ENCODE data around the gene CDH16. TPM values are rescaled to one million over a fixed set of nuclear protein-coding genes. Genes with fewer than 3 reads are reported as not detected.
"Not testable (repeated sequence)": the region's sequence is repeated elsewhere in the genome, so short reads cannot be mapped to it uniquely, and the experiment has no call there.

CDH16 gene
- total RNA-seq, 4 donors from 2014 or later = 0.20 to 2.4 (median 1.8) TPM; not detected in 1

DNA sequence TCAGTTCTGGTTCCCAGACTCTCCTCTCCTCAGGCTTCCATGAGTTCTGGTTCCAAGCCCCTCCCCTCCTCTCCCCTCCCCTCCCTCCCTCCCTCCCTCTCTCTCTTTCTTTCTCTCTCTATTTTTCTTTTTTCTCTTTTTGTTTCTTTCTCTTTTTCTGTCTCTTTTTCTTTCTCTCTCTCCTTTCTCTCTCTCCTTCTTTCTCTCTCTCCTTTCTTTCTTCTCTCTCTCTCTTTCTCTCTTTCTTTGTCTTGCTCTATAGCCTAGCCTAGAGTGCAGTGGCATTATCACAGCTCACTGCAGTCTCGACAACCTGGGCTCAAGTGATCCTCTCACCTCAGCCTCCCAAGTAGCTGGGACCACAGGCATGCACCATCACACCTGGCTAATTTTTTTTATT is 41.6 kb upstream of the CDH16 start:
- Histone ChIP-seq H3K36me3 (no peaks in the 10 kb centered on the region), H3K9me3 (no peaks in the 10 kb centered on the region), H3K27ac (peak overlapping the region; percentile 52 to 88 (median 82)), H3K27me3 (no peaks in the 10 kb centered on the region), H3K4me1 (peaks cover 0 to 60% (median 37%) of the 10 kb centered on the region in 4 donors), H3K4me3 (no peak overlapping the region)
- in situ Hi-C loops (cut with MboI; ENCODE audit: low pct_ligation_motif_present in 1 of 4, low pct_unique_long_range_greater_than_20kb in 1 of 4, low sequenced_read_pairs in 3 of 4) = loop anchor here in 2 of 4 donors (25.0 kb wide), 2 partner anchors 202 to 427 kb away; partner anchors contain the start of genes B3GNT9 (in 1 of the 2), FBXL8 (in 1 of the 2), HSF4 (in 1 of the 2) and NOL3 (in 1 of the 2)
- TF ChIP-seq POLR2AphosphoS5 (IDR thresholded peaks at IDR 0.05) (no peak), EP300 (IDR thresholded peaks at IDR 0.05; ENCODE audit: low read depth) (no peak), POLR2A (IDR thresholded peaks at IDR 0.05) (no peak)
- TF ChIP-seq, protein P1, sequence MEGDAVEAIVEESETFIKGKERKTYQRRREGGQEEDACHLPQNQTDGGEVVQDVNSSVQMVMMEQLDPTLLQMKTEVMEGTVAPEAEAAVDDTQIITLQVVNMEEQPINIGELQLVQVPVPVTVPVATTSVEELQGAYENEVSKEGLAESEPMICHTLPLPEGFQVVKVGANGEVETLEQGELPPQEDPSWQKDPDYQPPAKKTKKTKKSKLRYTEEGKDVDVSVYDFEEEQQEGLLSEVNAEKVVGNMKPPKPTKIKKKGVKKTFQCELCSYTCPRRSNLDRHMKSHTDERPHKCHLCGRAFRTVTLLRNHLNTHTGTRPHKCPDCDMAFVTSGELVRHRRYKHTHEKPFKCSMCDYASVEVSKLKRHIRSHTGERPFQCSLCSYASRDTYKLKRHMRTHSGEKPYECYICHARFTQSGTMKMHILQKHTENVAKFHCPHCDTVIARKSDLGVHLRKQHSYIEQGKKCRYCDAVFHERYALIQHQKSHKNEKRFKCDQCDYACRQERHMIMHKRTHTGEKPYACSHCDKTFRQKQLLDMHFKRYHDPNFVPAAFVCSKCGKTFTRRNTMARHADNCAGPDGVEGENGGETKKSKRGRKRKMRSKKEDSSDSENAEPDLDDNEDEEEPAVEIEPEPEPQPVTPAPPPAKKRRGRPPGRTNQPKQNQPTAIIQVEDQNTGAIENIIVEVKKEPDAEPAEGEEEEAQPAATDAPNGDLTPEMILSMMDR (IDR thresholded peaks at IDR 0.05) = no peak
- DNase-seq = no peak
- 85 to 89% methylated on average over 1 of the region's 1 CpG for WGBS, 2 donors (ENCODE audit: low coverage in 1 of 2)
- intact Hi-C loops (cut with DNase I; ENCODE audit: low total_unique reads) = no loop called here

DNA sequence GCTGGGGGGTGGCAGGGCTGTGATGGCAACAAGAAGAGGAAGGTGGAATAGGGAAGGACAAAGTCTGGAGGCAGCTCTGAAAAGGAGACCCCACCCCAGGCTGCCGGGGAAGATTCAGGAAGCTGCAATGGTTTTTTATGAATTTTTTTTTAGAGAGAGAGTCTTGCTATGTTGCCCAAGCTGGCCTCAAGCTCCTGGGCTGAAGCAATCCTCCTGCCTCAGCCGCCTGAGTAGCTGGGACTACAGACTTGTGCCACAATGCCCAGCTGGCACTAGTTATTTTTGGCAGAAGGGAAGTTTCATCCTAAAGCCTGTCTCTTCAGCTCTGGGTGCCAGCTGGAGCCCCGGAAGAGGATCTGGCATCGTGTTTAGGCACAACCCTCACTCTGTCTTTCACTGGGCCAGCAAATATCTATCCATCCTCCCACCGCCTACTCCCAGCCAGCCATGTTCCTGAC is 41.0 kb upstream of the CDH16 start:
- intact Hi-C loops (cut with DNase I; ENCODE audit: low total_unique reads) = no loop called here
- in situ Hi-C loops (cut with MboI; ENCODE audit: low pct_ligation_motif_present in 1 of 4, low pct_unique_long_range_greater_than_20kb in 1 of 4, low sequenced_read_pairs in 3 of 4) = loop anchor here in 2 of 4 donors (25.0 kb wide), 2 partner anchors 203 to 428 kb away; partner anchors contain the start of genes B3GNT9 (in 1 of the 2), FBXL8 (in 1 of the 2), HSF4 (in 1 of the 2) and NOL3 (in 1 of the 2)

DNA sequence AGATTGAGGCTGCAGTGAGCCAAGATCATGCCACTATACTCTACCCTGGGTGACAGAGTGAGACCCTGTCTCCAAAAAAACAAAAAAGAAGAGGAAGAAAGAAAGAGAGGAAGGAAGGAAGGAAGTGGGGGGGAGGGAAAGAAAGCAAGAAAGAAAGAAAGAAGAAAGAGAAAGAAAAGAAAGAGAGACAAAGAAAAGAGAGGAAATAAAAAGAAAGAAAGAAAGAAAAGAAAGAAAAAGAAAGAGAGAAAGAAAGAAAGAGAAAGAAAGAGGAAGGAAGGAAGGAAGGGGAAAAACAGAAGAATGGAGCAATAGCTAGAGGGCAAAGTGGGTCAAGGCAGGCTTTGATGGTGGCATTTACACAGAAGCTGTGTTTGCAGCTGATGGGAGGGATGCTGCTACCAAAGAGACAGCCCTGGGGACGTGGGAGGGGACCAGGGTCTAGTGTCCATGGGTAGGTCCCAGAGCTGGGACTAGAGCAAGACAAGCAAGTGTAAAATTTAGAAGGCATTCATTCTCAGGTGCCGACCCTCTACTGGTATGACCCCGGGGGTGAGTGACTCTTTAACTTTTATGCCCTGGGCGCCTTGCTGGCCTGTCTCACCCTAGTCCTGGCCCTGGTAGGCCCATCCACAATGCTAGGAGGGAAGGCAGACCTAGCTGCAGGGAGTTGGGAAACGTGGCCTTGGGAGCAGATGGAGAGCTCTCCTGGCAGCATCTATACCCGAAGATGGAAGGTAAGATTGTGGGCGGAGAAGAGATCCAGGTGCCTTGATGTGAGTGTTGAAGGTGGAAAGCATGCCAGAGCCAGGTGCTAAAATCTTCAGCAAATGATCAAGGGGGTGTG is 40.4 kb upstream of the CDH16 start:
- WGBS, 2 donors (ENCODE audit: low coverage in 1 of 2) = 61 to 78% methylated on average over 5 to 7 of the region's 7 CpGs
- intact Hi-C loops (cut with DNase I; ENCODE audit: low total_unique reads) (no loop called here), in situ Hi-C loops (cut with MboI; ENCODE audit: low pct_ligation_motif_present in 1 of 4, low pct_unique_long_range_greater_than_20kb in 1 of 4, low sequenced_read_pairs in 3 of 4) (loop anchor here in 2 of 4 donors (25.0 kb wide), 2 partner anchors 203 to 428 kb away; partner anchors contain the start of genes B3GNT9 (in 1 of the 2), FBXL8 (in 1 of the 2), HSF4 (in 1 of the 2) and NOL3 (in 1 of the 2))
- no peak for DNase-seq
- TF ChIP-seq POLR2AphosphoS5 (IDR thresholded peaks at IDR 0.05) = no peak
- no peaks in the 10 kb centered on the region for H3K36me3 ChIP-seq
- no peaks in the 10 kb centered on the region for H3K27me3 ChIP-seq
- H3K9me3 ChIP-seq = no peaks in the 10 kb centered on the region
- peaks cover 0 to 71% (median 43%) of the 10 kb centered on the region in 4 donors for H3K4me1 ChIP-seq
- peak overlapping the region; percentile 2 to 88 (median 66) for H3K27ac ChIP-seq
- no peak overlapping the region for H3K4me3 ChIP-seq

More for the DNA sequence above, 41.0 kb upstream of the CDH16 start:
- Histone ChIP-seq H3K4me3 (no peak overlapping the region), H3K27me3 (no peaks in the 10 kb centered on the region), H3K4me1 (peaks cover 0 to 66% (median 41%) of the 10 kb centered on the region in 4 donors), H3K36me3 (no peaks in the 10 kb centered on the region), H3K27ac (peak overlapping the region; percentile 52 to 88 (median 82)), H3K9me3 (no peaks in the 10 kb centered on the region)
- WGBS, 2 donors (ENCODE audit: low coverage in 1 of 2) = 30 to 51% methylated on average over 2 to 5 of the region's 5 CpGs
- no peak for DNase-seq
- no peak for TF ChIP-seq EP300 (IDR thresholded peaks at IDR 0.05; ENCODE audit: low read depth)
- TF ChIP-seq POLR2A (IDR thresholded peaks at IDR 0.05) = no peak
- TF ChIP-seq, protein P1 (IDR thresholded peaks at IDR 0.05) = no peak
- TF ChIP-seq POLR2AphosphoS5 (IDR thresholded peaks at IDR 0.05) = no peak

DNA sequence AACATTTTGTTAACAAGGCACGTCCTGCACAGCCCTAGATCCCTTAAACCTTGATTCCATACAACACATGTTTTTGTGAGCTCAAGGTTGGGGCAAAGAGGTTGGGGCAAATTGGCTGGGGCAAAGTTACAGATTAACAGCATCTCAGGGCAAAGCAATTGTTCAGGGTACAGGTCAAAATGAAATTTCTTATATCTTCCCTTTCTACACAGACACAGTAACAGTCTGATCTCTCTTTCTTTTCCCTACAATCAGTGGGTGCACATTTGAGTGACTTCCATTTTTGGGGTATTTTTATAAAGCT is 37.4 kb upstream of the CDH16 start:
- DNase-seq; H3K9me3 ChIP-seq; H3K27me3 ChIP-seq; H3K4me3 ChIP-seq; intact Hi-C loops (cut with DNase I; ENCODE audit: low total_unique reads); H3K36me3 ChIP-seq: not testable (repeated sequence)
- WGBS, 2 donors (ENCODE audit: low coverage in 1 of 2) = 50% methylated on average over 1 of the region's 1 CpG; no CpG with 5 or more reads in 1 of the 2 donors
- H3K4me1 ChIP-seq = peaks cover 0 to 71% (median 44%) of the 10 kb centered on the region in 4 donors
- in situ Hi-C loops (cut with MboI; ENCODE audit: low pct_ligation_motif_present in 1 of 4, low pct_unique_long_range_greater_than_20kb in 1 of 4, low sequenced_read_pairs in 3 of 4) = loop anchor here in 2 of 4 donors (25.0 kb wide), 2 partner anchors 206 to 431 kb away; partner anchors contain the start of genes B3GNT9 (in 1 of the 2), FBXL8 (in 1 of the 2), HSF4 (in 1 of the 2) and NOL3 (in 1 of the 2)
- H3K27ac ChIP-seq = peak overlapping the region; percentile 79 to 83 (median 82)
